Activated T-cell treated with anti-CD3 and anti-CD28 coated beads, Interleukin-2, amount 50 U/mL, for 72 hours (primary cell): ENCODE measurements around the gene SYNE1. TPM values are rescaled to one million over a fixed set of nuclear protein-coding genes. Genes with fewer than 3 reads are reported as not detected.

Experiments used
- ATAC-seq, 2 donors: fragments of 150-1000 bp; cut with Tn5 transposase; replicated peaks in 1 of 2; 2 replicates each; pipeline ENCODE4 v1.10.0; 2021; ENCODE audit warnings: moderate library complexity in 2 of 2, mild to moderate bottlenecking in 1 of 2
- DNase-seq, 2 donors: peaks; one replicate each; pipeline ENCODE4 v3.0.0; 2021 to 2022; ENCODE audit warnings: mixed read lengths in 1 of 2
- H3K27ac Mint-ChIP-seq: one replicate; pipeline ENCODE4 v1.8.0; 2022; ENCODE audit warnings: mild to moderate bottlenecking, moderate library complexity, mixed read lengths
- H3K27me3 Mint-ChIP-seq: one replicate; pipeline ENCODE4 v1.8.0; 2022; ENCODE audit warnings: low read depth, mixed read lengths
- H3K36me3 Mint-ChIP-seq, 2 donors: one replicate each; pipeline ENCODE4 v1.8.0; 2022; ENCODE audit warnings: mixed read lengths in 2 of 2, mild to moderate bottlenecking in 1 of 2; ENCODE audit not compliant: insufficient read depth in 2 of 2
- H3K4me1 Mint-ChIP-seq: one replicate; pipeline ENCODE4 v1.8.0; 2022; ENCODE audit warnings: low read depth, mixed read lengths
- H3K4me3 Mint-ChIP-seq, 2 donors: one replicate each; pipeline ENCODE4 v1.8.0; 2022; ENCODE audit warnings: mild to moderate bottlenecking in 2 of 2, mixed read lengths in 2 of 2, moderate library complexity in 2 of 2
- H3K9me3 Mint-ChIP-seq, 2 donors: one replicate each; pipeline ENCODE4 v1.8.0; 2022; ENCODE audit warnings: mixed read lengths in 2 of 2
- total RNA-seq, 2 donors: library from RNA; stranded (reverse); gene quantifications; one replicate each; pipeline ENCODE4 v1.2.3, GENCODE V29; 2022

Gene SYNE1
- total RNA-seq, 2 donors from 2014 or later: 34.5 to 38.9 TPM

DNA sequence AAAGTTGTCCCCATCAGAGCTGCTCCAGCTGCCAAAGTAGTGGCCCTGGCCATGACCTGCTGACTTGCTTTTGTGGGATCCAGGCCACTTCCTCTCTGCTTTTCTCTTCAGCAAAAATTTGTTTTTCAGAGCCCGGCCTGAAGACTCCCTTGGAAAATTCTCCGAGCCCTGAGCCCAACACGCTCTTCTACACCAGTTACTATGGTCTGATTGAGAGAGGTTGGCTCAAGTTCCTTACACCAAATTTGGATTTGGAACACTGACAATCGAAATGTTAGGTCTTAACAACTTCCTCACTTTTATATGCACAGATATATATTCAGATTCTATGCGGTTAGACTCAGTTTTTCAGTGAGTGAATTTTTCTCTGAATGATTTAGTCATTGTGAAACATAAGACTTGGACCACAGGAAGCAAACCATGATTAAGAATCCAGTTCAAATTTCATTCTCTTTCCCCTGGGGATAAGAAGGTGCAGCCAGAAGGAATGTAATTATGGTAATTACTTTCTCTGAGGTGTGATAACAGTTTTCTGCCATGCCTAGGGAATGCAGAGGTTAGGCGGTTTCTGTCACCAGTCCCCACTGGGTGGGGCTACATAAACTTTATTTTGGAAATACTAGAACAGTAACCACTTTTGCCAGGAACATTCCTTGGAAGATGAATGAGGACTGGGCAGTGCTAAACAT is 365.2 kb downstream of the SYNE1 start:
- Mint-ChIP-seq H3K4me3 (peak overlapping the region in 1 of 2 donors; percentile 55), H3K27me3 (no peaks in the 10 kb centered on the region), H3K36me3 (no peaks in the 10 kb centered on the region), H3K9me3 (no peaks in the 10 kb centered on the region), H3K4me1 (peaks cover 8% of the 10 kb centered on the region), H3K27ac (peak overlapping the region; percentile 12)
- peak; percentile 24 to 57 for ATAC-seq
- no peak for DNase-seq

DNA sequence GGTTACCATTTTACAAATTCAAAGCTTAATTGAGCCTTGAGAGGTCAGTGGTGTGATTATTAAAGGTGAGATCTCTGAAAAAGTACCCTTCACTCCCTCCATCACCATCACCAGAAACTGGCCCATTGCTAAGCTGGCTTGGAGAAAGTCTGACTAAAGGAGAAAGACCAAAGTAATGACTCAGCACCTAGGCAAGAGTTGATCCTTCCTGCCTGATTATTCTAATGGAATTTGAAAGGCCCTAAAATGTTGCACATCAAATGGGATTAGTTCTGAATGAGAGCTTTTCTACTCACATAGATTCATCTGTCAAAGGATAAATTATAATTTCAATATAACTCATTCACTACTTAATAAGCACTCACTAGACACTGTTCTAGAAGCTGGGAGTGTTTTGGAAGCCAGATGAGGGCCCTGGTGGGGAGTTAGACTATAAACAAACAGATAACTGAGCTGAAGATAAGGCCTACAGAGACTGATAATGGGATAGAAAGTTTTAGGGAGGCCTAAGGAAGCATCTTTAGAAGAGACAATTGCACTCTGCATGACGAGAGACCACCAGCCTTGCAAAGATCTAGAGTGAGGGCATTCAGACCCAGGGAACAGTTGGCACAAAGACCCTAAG is 366.7 kb downstream of the SYNE1 start:
- Mint-ChIP-seq H3K9me3 (no peaks in the 10 kb centered on the region), H3K4me1 (peaks cover 8% of the 10 kb centered on the region), H3K4me3 (no peak overlapping the region), H3K36me3 (no peaks in the 10 kb centered on the region), H3K27ac (no peak overlapping the region), H3K27me3 (no peaks in the 10 kb centered on the region)
- DNase-seq (no peak), ATAC-seq (no peak)

GRCh38 chr6:152268846-152269442 is 368.2 kb downstream of the SYNE1 start:
- no peaks in the 10 kb centered on the region for H3K9me3 Mint-ChIP-seq
- no peaks in the 10 kb centered on the region for H3K27me3 Mint-ChIP-seq
- H3K36me3 Mint-ChIP-seq: no peaks in the 10 kb centered on the region
- DNase-seq: no peak
- no peak for ATAC-seq
- peaks cover 8% of the 10 kb centered on the region for H3K4me1 Mint-ChIP-seq
- no peak overlapping the region for H3K4me3 Mint-ChIP-seq
- no peak overlapping the region for H3K27ac Mint-ChIP-seq

- Mint-ChIP-seq H3K4me1 (peaks cover 8% of the 10 kb centered on the region), H3K9me3 (no peaks in the 10 kb centered on the region), H3K4me3 (no peak overlapping the region), H3K27ac (no peak overlapping the region), H3K27me3 (no peaks in the 10 kb centered on the region), H3K36me3 (peaks cover 0 to 3% of the 10 kb centered on the region in 2 donors)
- DNase-seq (peak; percentile 10 to 22), ATAC-seq (no peak)
Measured at GRCh38 chr6:152267967-152268845, 369.0 kb downstream of the SYNE1 start.

GRCh38 chr6:152265651-152266050 is 371.5 kb downstream of the SYNE1 start:
- ATAC-seq (no peak), DNase-seq (no peak)
- no peak overlapping the region for H3K4me3 Mint-ChIP-seq
- H3K27me3 Mint-ChIP-seq: no peaks in the 10 kb centered on the region
- no peaks in the 10 kb centered on the region for H3K4me1 Mint-ChIP-seq
- no peak overlapping the region for H3K27ac Mint-ChIP-seq
- H3K9me3 Mint-ChIP-seq: peaks cover 6 to 9% of the 10 kb centered on the region in 2 donors
- peaks cover 9 to 13% of the 10 kb centered on the region in 2 donors for H3K36me3 Mint-ChIP-seq

- DNase-seq (no peak), ATAC-seq (no peak)
- no peaks in the 10 kb centered on the region for H3K27me3 Mint-ChIP-seq
- no peak overlapping the region for H3K4me3 Mint-ChIP-seq
- H3K9me3 Mint-ChIP-seq: peaks cover 6 to 9% of the 10 kb centered on the region in 2 donors
- H3K27ac Mint-ChIP-seq: no peak overlapping the region
- peaks cover 9 to 14% of the 10 kb centered on the region in 2 donors for H3K36me3 Mint-ChIP-seq
- H3K4me1 Mint-ChIP-seq: no peaks in the 10 kb centered on the region
Measured at GRCh38 chr6:152263582-152263981, 373.6 kb downstream of the SYNE1 start.

GRCh38 chr6:152261179-152261578 is 376.0 kb downstream of the SYNE1 start:
- Mint-ChIP-seq H3K9me3 (peaks cover 6 to 9% of the 10 kb centered on the region in 2 donors), H3K27ac (no peak overlapping the region), H3K27me3 (no peaks in the 10 kb centered on the region)

GRCh38 chr6:152259234-152259633 is 377.9 kb downstream of the SYNE1 start:
- Mint-ChIP-seq H3K4me3 (no peak overlapping the region), H3K9me3 (peaks cover 6 to 9% of the 10 kb centered on the region in 2 donors), H3K27me3 (no peaks in the 10 kb centered on the region), H3K27ac (no peak overlapping the region), H3K36me3 (peaks cover 10 to 16% of the 10 kb centered on the region in 2 donors), H3K4me1 (no peaks in the 10 kb centered on the region)
- DNase-seq (no peak), ATAC-seq (no peak)

More at GRCh38 chr6:152261179-152261578, 376.0 kb downstream of the SYNE1 start:
- Mint-ChIP-seq H3K36me3 (peaks cover 10 to 16% of the 10 kb centered on the region in 2 donors), H3K4me1 (no peaks in the 10 kb centered on the region), H3K4me3 (no peak overlapping the region)
- ATAC-seq (no peak), DNase-seq (no peak)

- H3K4me3 Mint-ChIP-seq: no peak overlapping the region
- DNase-seq (no peak), ATAC-seq (no peak)
- no peaks in the 10 kb centered on the region for H3K4me1 Mint-ChIP-seq
- no peak overlapping the region for H3K27ac Mint-ChIP-seq
- peaks cover under 1 to 3% of the 10 kb centered on the region in 2 donors for H3K9me3 Mint-ChIP-seq
- peaks cover 5 to 8% of the 10 kb centered on the region in 2 donors for H3K36me3 Mint-ChIP-seq
- H3K27me3 Mint-ChIP-seq: no peaks in the 10 kb centered on the region
Measured at GRCh38 chr6:152257581-152257980, 379.6 kb downstream of the SYNE1 start.

GRCh38 chr6:152250127-152250526 is 387.0 kb downstream of the SYNE1 start:
- Mint-ChIP-seq H3K27ac (no peak overlapping the region), H3K4me3 (no peak overlapping the region), H3K36me3 (no peaks in the 10 kb centered on the region), H3K27me3 (no peaks in the 10 kb centered on the region), H3K9me3 (no peaks in the 10 kb centered on the region), H3K4me1 (no peaks in the 10 kb centered on the region)
- ATAC-seq (no peak), DNase-seq (no peak)

DNA sequence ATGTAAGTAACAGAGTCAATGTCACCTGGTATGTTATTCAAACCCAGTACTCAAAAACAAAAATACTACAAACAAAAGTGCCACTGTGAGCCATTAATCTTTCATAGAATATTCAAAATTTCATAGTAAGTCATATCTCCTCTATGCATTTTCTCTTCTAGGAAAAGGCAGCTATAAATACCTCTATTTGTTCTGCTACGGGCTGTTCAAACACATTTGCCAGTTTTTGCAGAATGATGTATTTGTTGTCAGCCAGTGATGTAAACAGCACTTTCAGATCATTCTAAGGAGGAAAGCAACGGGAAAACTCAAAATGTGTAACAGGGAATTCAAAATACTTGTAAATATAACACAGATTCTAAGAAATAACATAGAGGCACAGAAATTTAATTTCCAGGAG is 388.2 kb downstream of the SYNE1 start:
- Mint-ChIP-seq H3K4me3 (no peak overlapping the region), H3K27me3 (no peaks in the 10 kb centered on the region), H3K4me1 (no peaks in the 10 kb centered on the region), H3K9me3 (no peaks in the 10 kb centered on the region), H3K27ac (no peak overlapping the region), H3K36me3 (no peaks in the 10 kb centered on the region)
- no peak for DNase-seq
- no peak for ATAC-seq

DNA sequence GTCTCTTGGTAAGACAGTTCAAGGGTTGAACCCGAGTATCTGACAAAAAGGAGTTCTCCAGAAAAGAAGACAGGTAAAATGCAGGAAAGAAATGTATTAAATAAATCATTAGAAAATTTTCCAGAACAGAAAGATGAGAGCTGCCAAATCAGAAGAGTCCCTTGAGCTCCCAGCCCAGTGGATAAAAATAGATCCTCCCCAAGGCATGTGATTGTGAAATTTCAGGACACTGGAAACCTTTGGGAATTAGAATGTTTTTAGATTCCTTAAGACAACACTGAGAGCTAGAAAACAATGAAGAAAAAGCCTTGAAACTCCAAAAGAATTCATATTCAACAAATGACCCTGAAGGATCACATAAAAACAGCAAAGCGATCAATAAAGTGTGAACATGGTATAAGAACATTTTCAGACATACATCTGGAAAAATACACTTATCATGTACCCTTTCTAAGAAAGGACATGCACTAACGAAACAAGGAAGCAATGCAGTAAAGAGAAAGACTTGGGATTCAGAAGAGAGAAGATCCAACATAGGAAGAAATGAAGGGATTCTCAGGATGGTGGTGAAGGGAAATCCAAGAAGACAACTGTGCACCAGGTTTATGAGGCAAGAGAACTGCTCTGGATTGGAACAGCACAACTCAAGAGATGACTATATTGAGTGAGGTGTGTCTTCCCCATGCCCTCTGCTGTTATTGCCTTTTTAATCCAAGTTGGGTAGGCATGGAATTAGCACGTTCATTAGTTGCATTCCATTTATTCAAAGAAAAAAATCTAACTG is 390.4 kb downstream of the SYNE1 start:
- H3K4me3 Mint-ChIP-seq: no peak overlapping the region
- ATAC-seq (no peak), DNase-seq (no peak)
- no peaks in the 10 kb centered on the region for H3K27me3 Mint-ChIP-seq
- no peaks in the 10 kb centered on the region for H3K36me3 Mint-ChIP-seq
- no peaks in the 10 kb centered on the region for H3K4me1 Mint-ChIP-seq
- no peaks in the 10 kb centered on the region for H3K9me3 Mint-ChIP-seq
- H3K27ac Mint-ChIP-seq: no peak overlapping the region
